ENCODE data around the gene TSPAN15.

DNA sequence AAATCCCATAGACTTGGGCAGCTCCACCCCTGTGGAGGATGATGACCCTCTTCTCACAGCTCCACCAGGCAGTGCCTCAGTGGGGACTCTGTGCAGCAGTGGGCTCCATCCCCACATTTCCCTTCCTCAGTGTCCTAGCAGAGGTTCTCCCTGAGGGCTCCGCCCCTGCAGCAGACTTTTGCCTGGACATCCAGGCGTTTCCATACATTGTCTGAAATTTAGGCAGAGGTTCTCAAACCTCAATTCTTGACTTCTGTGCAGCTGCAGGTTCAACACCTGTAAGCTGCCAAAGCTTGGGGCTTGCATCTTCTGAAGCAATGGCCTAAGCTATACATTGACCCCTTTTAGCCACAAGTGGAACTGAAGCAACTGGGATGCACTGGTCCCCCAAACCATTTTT, 90.2 kb downstream of the TSPAN15 start:
- no peak for TF ChIP-seq EZH2 (IDR thresholded peaks at IDR 0.05; ENCODE audit: low read depth)
- TF ChIP-seq, protein P1, sequence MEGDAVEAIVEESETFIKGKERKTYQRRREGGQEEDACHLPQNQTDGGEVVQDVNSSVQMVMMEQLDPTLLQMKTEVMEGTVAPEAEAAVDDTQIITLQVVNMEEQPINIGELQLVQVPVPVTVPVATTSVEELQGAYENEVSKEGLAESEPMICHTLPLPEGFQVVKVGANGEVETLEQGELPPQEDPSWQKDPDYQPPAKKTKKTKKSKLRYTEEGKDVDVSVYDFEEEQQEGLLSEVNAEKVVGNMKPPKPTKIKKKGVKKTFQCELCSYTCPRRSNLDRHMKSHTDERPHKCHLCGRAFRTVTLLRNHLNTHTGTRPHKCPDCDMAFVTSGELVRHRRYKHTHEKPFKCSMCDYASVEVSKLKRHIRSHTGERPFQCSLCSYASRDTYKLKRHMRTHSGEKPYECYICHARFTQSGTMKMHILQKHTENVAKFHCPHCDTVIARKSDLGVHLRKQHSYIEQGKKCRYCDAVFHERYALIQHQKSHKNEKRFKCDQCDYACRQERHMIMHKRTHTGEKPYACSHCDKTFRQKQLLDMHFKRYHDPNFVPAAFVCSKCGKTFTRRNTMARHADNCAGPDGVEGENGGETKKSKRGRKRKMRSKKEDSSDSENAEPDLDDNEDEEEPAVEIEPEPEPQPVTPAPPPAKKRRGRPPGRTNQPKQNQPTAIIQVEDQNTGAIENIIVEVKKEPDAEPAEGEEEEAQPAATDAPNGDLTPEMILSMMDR (conservative IDR thresholded peaks at IDR 0.05): no peak
